Measurements from ENCODE around the gene PLXNB3.

PLXNB3 gene

DNA sequence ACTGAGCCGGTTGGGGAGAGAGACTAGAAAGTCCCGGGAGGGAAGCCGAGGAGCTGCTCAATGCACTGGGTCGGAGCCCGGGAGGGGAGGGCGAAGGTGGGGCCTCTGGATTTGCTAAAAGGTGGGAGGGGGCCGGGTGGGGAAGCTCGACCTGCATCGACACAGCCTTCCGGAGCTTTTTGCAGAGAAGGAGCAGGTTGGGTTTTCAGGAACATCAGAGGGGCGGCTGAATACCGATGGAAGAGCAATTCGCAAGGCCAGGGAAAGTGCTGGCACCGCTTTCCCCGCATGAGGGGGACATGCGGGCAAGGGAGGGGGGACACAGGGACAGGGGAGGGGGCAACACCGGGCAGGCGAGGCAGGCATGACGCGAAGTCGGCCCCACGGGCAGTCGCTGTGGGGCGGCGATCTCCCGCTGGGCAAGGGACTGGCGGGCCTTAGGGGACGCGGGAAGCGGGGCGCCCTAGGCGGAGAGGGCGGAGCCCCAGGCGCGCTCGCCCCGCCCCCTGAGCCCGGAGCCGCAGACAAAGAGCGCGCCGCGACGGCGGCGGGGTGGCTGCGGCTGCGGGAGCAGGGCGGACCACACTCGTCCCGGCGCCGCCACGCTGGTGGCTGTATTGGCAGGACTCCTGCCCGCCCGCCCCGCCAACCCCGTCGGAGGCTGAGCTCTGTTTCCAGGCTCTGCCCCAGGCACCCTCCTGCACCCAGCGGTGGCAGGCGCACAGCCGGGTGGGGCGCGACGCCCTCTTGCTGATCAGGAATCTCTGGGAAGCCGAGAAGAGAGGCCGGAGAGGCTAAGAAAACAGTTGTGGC lies 54.7 kb downstream of the PLXNB3 start:
- peak; percentile 85 for ATAC-seq
- TF ChIP-seq ZNF70 (CRISPR knock-in tag; IDR thresholded peaks at IDR 0.05), result no peak
- TF ChIP-seq BACH2 (CRISPR knock-in tag; IDR thresholded peaks at IDR 0.05; ENCODE audit: borderline replicate concordance), result no peak
- no peak for TF ChIP-seq CSDC2 (CRISPR knock-in tag; IDR thresholded peaks at IDR 0.05)
- TF ChIP-seq ZFP3 (CRISPR knock-in tag; IDR thresholded peaks at IDR 0.05), result no peak
- no peak for TF ChIP-seq ESRRG (CRISPR knock-in tag; IDR thresholded peaks at IDR 0.05)
- TF ChIP-seq ZFP30 (CRISPR knock-in tag; IDR thresholded peaks at IDR 0.05), result no peak

DNA sequence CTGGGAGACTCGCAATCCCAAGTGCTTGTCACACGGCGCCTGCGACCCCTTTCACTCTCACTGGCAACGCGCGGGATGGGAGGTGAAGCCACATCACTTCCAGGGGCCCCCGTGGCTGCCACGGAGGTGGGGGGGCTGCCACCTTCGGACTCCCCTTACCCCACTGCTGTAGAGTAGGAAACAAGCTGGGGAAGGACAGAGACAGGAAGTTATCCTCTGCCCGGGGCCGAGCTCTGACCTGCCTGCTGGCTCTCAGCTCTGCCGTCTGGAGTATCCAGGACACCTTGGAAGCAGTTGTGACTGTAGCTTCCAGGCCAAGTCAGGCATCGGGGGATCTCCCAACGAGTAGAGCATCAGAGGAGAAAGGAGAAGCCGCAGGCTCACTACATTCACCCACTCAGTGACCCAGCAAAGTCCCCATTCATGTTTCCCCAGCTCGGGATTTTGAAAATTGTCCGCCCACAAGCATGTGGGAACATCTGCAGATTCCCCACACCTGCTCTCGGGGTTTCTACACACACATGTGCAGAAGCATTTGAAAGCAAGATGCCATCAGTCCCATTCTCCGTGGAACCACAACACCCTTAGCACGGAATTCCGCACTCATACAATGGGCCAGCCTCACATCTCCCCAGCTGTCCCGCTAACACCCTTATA lies 55.5 kb downstream of the PLXNB3 start:
- peak; percentile 60 for ATAC-seq

DNA sequence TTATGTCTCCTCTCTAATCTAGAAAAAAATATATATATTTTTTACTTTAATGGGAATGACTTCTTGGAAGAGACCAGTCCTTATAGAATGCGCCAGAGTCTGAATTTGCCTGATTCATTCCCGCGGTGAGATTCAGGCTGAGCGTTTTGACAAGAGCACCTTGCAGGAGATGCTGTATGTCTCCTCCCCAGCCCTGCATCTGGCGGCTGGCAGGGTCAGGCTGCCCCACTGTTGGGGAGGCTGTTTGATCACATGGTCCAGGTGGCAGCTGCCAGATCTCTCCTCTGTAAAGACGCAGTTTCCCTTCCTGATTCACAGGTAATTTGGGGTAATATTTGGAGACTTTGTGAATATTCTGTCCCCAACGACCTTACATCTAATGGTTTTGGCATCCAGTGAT lies 56.6 kb downstream of the PLXNB3 start:
- no peak for ATAC-seq
- no peak for TF ChIP-seq BACH2 (CRISPR knock-in tag; IDR thresholded peaks at IDR 0.05; ENCODE audit: borderline replicate concordance)
- TF ChIP-seq ESRRG (CRISPR knock-in tag; IDR thresholded peaks at IDR 0.05), result no peak
- TF ChIP-seq ZC3H10 (CRISPR knock-in tag; IDR thresholded peaks at IDR 0.05), result no peak
- TF ChIP-seq TOX (CRISPR knock-in tag; IDR thresholded peaks at IDR 0.05; ENCODE audit: borderline replicate concordance), result no peak
- no peak for TF ChIP-seq TCF4 (CRISPR knock-in tag; IDR thresholded peaks at IDR 0.05; ENCODE audit: borderline replicate concordance)
- TF ChIP-seq RARB (CRISPR knock-in tag; IDR thresholded peaks at IDR 0.05), result no peak

More for the DNA sequence above, 55.5 kb downstream of the PLXNB3 start:
- TF ChIP-seq ZC3H10 (CRISPR knock-in tag; IDR thresholded peaks at IDR 0.05), result no peak
- no peak for TF ChIP-seq ISL1 (CRISPR knock-in tag; IDR thresholded peaks at IDR 0.05)
- TF ChIP-seq SNAI2 (CRISPR knock-in tag; IDR thresholded peaks at IDR 0.05), result no peak
- TF ChIP-seq, protein P1, sequence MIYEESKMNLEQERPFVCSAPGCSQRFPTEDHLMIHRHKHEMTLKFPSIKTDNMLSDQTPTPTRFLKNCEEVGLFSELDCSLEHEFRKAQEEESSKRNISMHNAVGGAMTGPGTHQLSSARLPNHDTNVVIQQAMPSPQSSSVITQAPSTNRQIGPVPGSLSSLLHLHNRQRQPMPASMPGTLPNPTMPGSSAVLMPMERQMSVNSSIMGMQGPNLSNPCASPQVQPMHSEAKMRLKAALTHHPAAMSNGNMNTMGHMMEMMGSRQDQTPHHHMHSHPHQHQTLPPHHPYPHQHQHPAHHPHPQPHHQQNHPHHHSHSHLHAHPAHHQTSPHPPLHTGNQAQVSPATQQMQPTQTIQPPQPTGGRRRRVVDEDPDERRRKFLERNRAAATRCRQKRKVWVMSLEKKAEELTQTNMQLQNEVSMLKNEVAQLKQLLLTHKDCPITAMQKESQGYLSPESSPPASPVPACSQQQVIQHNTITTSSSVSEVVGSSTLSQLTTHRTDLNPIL (CRISPR knock-in tag; IDR thresholded peaks at IDR 0.05; ENCODE audit: low read depth), result no peak
- no peak for TF ChIP-seq ZNF565 (CRISPR knock-in tag; conservative IDR thresholded peaks at IDR 0.05; ENCODE audit: low read depth)
- no peak for TF ChIP-seq ZNF70 (CRISPR knock-in tag; IDR thresholded peaks at IDR 0.05)
- TF ChIP-seq RARB (CRISPR knock-in tag; IDR thresholded peaks at IDR 0.05), result no peak
- TF ChIP-seq, protein P2, sequence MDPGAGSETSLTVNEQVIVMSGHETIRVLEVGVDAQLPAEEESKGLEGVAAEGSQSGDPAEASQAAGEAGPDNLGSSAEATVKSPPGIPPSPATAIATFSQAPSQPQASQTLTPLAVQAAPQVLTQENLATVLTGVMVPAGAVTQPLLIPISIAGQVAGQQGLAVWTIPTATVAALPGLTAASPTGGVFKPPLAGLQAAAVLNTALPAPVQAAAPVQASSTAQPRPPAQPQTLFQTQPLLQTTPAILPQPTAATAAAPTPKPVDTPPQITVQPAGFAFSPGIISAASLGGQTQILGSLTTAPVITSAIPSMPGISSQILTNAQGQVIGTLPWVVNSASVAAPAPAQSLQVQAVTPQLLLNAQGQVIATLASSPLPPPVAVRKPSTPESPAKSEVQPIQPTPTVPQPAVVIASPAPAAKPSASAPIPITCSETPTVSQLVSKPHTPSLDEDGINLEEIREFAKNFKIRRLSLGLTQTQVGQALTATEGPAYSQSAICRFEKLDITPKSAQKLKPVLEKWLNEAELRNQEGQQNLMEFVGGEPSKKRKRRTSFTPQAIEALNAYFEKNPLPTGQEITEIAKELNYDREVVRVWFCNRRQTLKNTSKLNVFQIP (CRISPR knock-in tag; IDR thresholded peaks at IDR 0.05; ENCODE audit: borderline replicate concordance, low read depth), result no peak
- no peak for TF ChIP-seq GLIS3 (CRISPR knock-in tag; IDR thresholded peaks at IDR 0.05)
- TF ChIP-seq, protein P3, sequence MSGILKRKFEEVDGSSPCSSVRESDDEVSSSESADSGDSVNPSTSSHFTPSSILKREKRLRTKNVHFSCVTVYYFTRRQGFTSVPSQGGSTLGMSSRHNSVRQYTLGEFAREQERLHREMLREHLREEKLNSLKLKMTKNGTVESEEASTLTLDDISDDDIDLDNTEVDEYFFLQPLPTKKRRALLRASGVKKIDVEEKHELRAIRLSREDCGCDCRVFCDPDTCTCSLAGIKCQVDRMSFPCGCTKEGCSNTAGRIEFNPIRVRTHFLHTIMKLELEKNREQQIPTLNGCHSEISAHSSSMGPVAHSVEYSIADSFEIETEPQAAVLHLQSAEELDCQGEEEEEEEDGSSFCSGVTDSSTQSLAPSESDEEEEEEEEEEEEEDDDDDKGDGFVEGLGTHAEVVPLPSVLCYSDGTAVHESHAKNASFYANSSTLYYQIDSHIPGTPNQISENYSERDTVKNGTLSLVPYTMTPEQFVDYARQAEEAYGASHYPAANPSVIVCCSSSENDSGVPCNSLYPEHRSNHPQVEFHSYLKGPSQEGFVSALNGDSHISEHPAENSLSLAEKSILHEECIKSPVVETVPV (CRISPR knock-in tag; IDR thresholded peaks at IDR 0.05), result no peak
- no peak for TF ChIP-seq ZNF8 (CRISPR knock-in tag; IDR thresholded peaks at IDR 0.05)
- no peak for TF ChIP-seq ESRRG (CRISPR knock-in tag; IDR thresholded peaks at IDR 0.05)
- TF ChIP-seq, protein P4, sequence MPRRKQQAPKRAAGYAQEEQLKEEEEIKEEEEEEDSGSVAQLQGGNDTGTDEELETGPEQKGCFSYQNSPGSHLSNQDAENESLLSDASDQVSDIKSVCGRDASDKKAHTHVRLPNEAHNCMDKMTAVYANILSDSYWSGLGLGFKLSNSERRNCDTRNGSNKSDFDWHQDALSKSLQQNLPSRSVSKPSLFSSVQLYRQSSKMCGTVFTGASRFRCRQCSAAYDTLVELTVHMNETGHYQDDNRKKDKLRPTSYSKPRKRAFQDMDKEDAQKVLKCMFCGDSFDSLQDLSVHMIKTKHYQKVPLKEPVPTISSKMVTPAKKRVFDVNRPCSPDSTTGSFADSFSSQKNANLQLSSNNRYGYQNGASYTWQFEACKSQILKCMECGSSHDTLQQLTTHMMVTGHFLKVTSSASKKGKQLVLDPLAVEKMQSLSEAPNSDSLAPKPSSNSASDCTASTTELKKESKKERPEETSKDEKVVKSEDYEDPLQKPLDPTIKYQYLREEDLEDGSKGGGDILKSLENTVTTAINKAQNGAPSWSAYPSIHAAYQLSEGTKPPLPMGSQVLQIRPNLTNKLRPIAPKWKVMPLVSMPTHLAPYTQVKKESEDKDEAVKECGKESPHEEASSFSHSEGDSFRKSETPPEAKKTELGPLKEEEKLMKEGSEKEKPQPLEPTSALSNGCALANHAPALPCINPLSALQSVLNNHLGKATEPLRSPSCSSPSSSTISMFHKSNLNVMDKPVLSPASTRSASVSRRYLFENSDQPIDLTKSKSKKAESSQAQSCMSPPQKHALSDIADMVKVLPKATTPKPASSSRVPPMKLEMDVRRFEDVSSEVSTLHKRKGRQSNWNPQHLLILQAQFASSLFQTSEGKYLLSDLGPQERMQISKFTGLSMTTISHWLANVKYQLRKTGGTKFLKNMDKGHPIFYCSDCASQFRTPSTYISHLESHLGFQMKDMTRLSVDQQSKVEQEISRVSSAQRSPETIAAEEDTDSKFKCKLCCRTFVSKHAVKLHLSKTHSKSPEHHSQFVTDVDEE (CRISPR knock-in tag; IDR thresholded peaks at IDR 0.05), result no peak
- TF ChIP-seq TCF4 (CRISPR knock-in tag; IDR thresholded peaks at IDR 0.05; ENCODE audit: borderline replicate concordance), result no peak
- no peak for TF ChIP-seq ZFP3 (CRISPR knock-in tag; IDR thresholded peaks at IDR 0.05)

DNA sequence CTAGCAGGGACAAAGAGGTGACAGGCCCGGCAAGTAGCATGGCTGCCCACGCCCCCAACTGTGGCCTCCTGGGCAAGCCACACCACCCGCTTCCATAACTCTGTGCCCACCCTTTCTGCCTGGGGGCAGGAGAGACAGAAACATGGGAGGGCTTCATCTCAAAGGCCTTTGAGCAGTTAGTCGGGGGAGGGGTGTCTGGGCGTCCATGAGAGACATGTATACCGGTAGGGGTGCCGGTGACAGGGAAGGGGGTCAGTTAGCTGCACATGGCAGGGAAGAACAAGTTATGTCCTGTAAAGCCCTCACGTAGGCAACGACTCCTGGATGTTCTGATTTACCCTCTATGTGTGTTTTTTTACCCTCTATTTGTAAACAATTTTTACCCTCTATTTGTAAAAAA lies 57.0 kb downstream of the PLXNB3 start:
- no peak for ATAC-seq
- TF ChIP-seq TOX (CRISPR knock-in tag; IDR thresholded peaks at IDR 0.05; ENCODE audit: borderline replicate concordance), result no peak
- no peak for TF ChIP-seq PPARA (CRISPR knock-in tag; IDR thresholded peaks at IDR 0.05; ENCODE audit: borderline replicate concordance)
- TF ChIP-seq TCF4 (CRISPR knock-in tag; IDR thresholded peaks at IDR 0.05; ENCODE audit: borderline replicate concordance), result no peak
- no peak for TF ChIP-seq RARB (CRISPR knock-in tag; IDR thresholded peaks at IDR 0.05)
- TF ChIP-seq ARNTL (CRISPR knock-in tag; IDR thresholded peaks at IDR 0.05; ENCODE audit: borderline replicate concordance, low read depth), result no peak
- TF ChIP-seq ZC3H10 (CRISPR knock-in tag; IDR thresholded peaks at IDR 0.05), result no peak
- TF ChIP-seq ZNF8 (CRISPR knock-in tag; IDR thresholded peaks at IDR 0.05), result no peak
- no peak for TF ChIP-seq ZNF565 (CRISPR knock-in tag; conservative IDR thresholded peaks at IDR 0.05; ENCODE audit: low read depth)
- TF ChIP-seq BACH2 (CRISPR knock-in tag; IDR thresholded peaks at IDR 0.05; ENCODE audit: borderline replicate concordance), result no peak
- TF ChIP-seq ESRRG (CRISPR knock-in tag; IDR thresholded peaks at IDR 0.05), result no peak
- TF ChIP-seq GLIS3 (CRISPR knock-in tag; IDR thresholded peaks at IDR 0.05), result no peak
- TF ChIP-seq ZFP30 (CRISPR knock-in tag; IDR thresholded peaks at IDR 0.05), result no peak
- TF ChIP-seq, protein P3 (CRISPR knock-in tag; IDR thresholded peaks at IDR 0.05), result no peak
- TF ChIP-seq, protein P4 (CRISPR knock-in tag; IDR thresholded peaks at IDR 0.05), result no peak
